Glutamatergic neuron (in vitro differentiated cells): ENCODE results near the gene ZFC3H1. TPM values are rescaled to one million over a fixed set of nuclear protein-coding genes. Genes with fewer than 3 reads are reported as not detected.

Source experiments
- DNase-seq: peaks from one replicate; pipeline ENCODE4 v3.0.0; 2022
- H3K27ac Mint-ChIP-seq: one replicate; pipeline ENCODE4 v1.8.0; 2020; ENCODE audit warnings: mild to moderate bottlenecking, mixed read lengths, inconsistent platforms; ENCODE audit not compliant: unreplicated experiment
- H3K27me3 Mint-ChIP-seq: one replicate; pipeline ENCODE4 v1.8.0; 2020; ENCODE audit warnings: mild to moderate bottlenecking, moderate library complexity, mixed read lengths, inconsistent platforms; ENCODE audit not compliant: unreplicated experiment
- H3K36me3 Mint-ChIP-seq: one replicate; pipeline ENCODE4 v1.8.0; 2020; ENCODE audit warnings: mild to moderate bottlenecking, mixed read lengths, inconsistent platforms; ENCODE audit not compliant: unreplicated experiment
- H3K4me1 Mint-ChIP-seq: one replicate; pipeline ENCODE4 v1.8.0; 2020; ENCODE audit warnings: mild to moderate bottlenecking, low read depth, mixed read lengths, inconsistent platforms; ENCODE audit not compliant: unreplicated experiment
- H3K4me3 Mint-ChIP-seq: one replicate; pipeline ENCODE4 v1.8.0; 2020; ENCODE audit warnings: mild to moderate bottlenecking, mixed read lengths, inconsistent platforms; ENCODE audit not compliant: unreplicated experiment
- H3K9me3 Mint-ChIP-seq: one replicate; pipeline ENCODE4 v1.8.0; 2020; ENCODE audit warnings: mild to moderate bottlenecking, moderate library complexity, mixed read lengths, inconsistent platforms; ENCODE audit not compliant: unreplicated experiment
- CTCF ChIP-seq: fragments of 200-600 bp; sonication (generic); IDR thresholded peaks from one replicate; pipeline ENCODE4 v1.5.0; 2021; ENCODE audit not compliant: partially characterized antibody, unreplicated experiment
- total RNA-seq: library from RNA; stranded (reverse); fragmentation: NEBNext Ultra II Directional; extraction: Animal tissue kit (Norgen Biotek cat#: 25700); gene quantifications from one replicate; pipeline ENCODE4 v1.2.1, GENCODE V29; 2021; ENCODE audit not compliant: unreplicated experiment

ZFC3H1 gene
- total RNA-seq, 1 donor from 2014 or later, result 66.7 TPM

- no peak for TF ChIP-seq CTCF
- Mint-ChIP-seq H3K9me3 (peaks cover 1% of the 10 kb centered on the region), H3K4me1 (no peaks in the 10 kb centered on the region), H3K4me3 (no peak overlapping the region), H3K36me3 (no peaks in the 10 kb centered on the region), H3K27ac (peak overlapping the region; percentile 62), H3K27me3 (no peaks in the 10 kb centered on the region)
- no peak for DNase-seq
Observed at GRCh38 chr12:71626098-71626497, 37.5 kb downstream of the ZFC3H1 start.

DNA sequence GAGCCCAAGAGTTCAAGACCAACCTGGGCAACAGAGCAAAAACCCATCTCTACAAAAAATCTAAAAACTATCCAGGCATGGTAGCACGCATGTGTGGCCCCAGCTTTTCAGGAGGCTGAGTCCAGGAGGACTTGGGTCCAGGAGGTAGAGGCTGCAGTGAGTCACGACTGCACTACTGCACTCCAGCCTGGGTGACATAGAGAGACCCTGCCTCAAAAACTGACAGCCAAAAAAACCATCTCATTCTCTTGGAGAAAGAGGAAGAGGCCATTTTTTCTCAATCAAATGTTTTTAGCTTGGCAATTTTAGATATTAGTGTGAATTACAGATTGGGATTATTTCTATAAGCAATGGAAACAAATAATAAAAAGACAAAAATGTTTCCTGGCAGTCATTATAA is 38.2 kb downstream of the ZFC3H1 start:
- no peak for DNase-seq
- no peak for TF ChIP-seq CTCF
- Mint-ChIP-seq H3K4me3 (no peak overlapping the region), H3K36me3 (no peaks in the 10 kb centered on the region), H3K4me1 (no peaks in the 10 kb centered on the region), H3K27me3 (no peaks in the 10 kb centered on the region), H3K9me3 (peaks cover 1% of the 10 kb centered on the region), H3K27ac (no peak overlapping the region)

DNA sequence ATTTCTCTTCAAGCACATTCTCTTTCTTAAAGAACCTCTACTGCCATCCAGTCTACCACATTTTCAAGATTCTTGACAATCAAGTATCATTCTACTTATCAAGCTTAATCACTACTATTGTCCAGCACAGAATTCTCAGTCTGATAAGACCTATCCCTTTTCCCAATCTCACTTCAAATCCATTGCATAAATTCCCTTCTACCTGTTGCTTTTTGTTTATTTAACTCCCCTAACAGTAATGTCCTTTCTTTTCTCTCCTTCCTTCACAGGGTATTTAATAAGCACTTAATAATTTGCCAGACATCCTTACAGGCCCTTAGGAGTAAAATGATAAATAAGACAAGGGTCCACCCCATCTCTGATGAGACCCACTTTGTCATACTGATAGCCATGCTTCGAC is 41.7 kb downstream of the ZFC3H1 start:
- H3K36me3 Mint-ChIP-seq, result no peaks in the 10 kb centered on the region
- H3K4me3 Mint-ChIP-seq, result no peak overlapping the region
- H3K27ac Mint-ChIP-seq, result peak overlapping the region; percentile 1

DNA sequence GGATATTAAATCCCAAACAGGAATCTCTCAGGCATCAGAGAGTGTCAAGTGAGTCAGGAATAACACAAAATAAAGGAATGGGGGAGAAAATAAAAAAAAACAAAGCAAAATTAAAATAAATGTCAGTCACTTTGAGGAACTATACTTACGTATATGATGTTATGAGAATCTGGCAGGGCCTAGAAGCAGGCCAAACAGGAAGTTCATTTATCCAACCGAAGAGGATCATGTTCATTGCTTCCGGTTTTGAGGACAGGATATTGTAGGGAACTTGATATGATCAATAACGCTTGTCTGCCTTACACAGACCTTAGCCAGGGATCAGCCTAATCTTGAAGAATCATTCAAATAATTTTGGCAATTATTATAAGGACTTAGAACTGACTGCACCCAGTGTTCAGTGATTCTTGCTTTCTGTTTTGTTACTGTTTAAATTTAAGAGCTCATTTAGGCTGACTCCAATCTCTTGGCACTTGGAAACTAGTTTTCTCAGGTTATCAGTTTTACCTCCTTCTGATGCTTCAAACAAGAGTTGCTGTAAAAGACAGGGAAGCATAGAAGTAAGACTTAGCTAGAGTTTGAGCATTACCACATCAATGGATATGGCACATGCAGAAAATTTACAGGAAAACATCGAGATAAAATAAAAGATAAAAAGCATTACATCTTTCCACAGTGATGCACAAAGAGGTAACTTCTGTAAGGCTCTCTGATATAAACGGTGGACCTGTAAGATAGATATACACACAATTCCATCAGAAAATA is 53.4 kb downstream of the ZFC3H1 start:
- no peaks in the 10 kb centered on the region for H3K9me3 Mint-ChIP-seq
- H3K4me1 Mint-ChIP-seq, result no peaks in the 10 kb centered on the region

More for the DNA sequence above, 41.7 kb downstream of the ZFC3H1 start:
- H3K9me3 Mint-ChIP-seq, result peaks cover 1% of the 10 kb centered on the region
- no peak for TF ChIP-seq CTCF
- DNase-seq, result no peak
- H3K4me1 Mint-ChIP-seq, result no peaks in the 10 kb centered on the region
- H3K27me3 Mint-ChIP-seq, result no peaks in the 10 kb centered on the region

More for the DNA sequence above, 53.4 kb downstream of the ZFC3H1 start:
- Mint-ChIP-seq H3K36me3 (no peaks in the 10 kb centered on the region), H3K27me3 (peaks cover 2% of the 10 kb centered on the region), H3K4me3 (no peak overlapping the region), H3K27ac (no peak overlapping the region)
- TF ChIP-seq CTCF, result no peak
- no peak for DNase-seq
